GM18951 (cell line): ENCODE measurements around the gene SPTBN1.

Experiments used
- POLR2A ChIP-seq: IDR thresholded peaks from 4 replicates; pipeline ENCODE4 v1.6.1; 2011; ENCODE audit warnings: mild to moderate bottlenecking; ENCODE audit not compliant: insufficient read length, insufficient read depth; ENCODE audit errors: extremely low read depth
- in situ Hi-C: fragments of 300-500 bp; cut with MboI; formaldehyde crosslinking; loops from one replicate; pipeline ENCODE4 v1.12.0; 2022; ENCODE audit warnings: low sequenced_read_pairs, mixed read lengths, inconsistent platforms; ENCODE audit not compliant: unreplicated experiment

Gene SPTBN1

GRCh38 chr2:54540194-54540593 is 84.1 kb downstream of the SPTBN1 start:
- in situ Hi-C loops, result no loop called here
- no peak for TF ChIP-seq POLR2A

GRCh38 chr2:54541995-54542394 is 85.9 kb downstream of the SPTBN1 start:
- no peak for TF ChIP-seq POLR2A
- in situ Hi-C loops, result no loop called here

- in situ Hi-C loops, result no loop called here
- TF ChIP-seq POLR2A, result no peak
Observed at GRCh38 chr2:54543733-54544396, 87.7 kb downstream of the SPTBN1 start.

- in situ Hi-C loops, result no loop called here
- TF ChIP-seq POLR2A, result no peak
Observed at GRCh38 chr2:54545702-54546450, 89.7 kb downstream of the SPTBN1 start.

- in situ Hi-C loops, result no loop called here
- no peak for TF ChIP-seq POLR2A
Observed at GRCh38 chr2:54546518-54546917, 90.4 kb downstream of the SPTBN1 start.

GRCh38 chr2:54546923-54547720 is 91.0 kb downstream of the SPTBN1 start:
- in situ Hi-C loops, result no loop called here

GRCh38 chr2:54549430-54549829 is 93.3 kb downstream of the SPTBN1 start:
- in situ Hi-C loops, result no loop called here
- TF ChIP-seq POLR2A, result no peak

More at GRCh38 chr2:54546923-54547720, 91.0 kb downstream of the SPTBN1 start:
- no peak for TF ChIP-seq POLR2A

- in situ Hi-C loops, result no loop called here
- TF ChIP-seq POLR2A, result no peak
Observed at GRCh38 chr2:54549917-54550518, 93.9 kb downstream of the SPTBN1 start.

- no peak for TF ChIP-seq POLR2A
- in situ Hi-C loops, result no loop called here
Observed at GRCh38 chr2:54550547-54550946, 94.4 kb downstream of the SPTBN1 start.

- in situ Hi-C loops, result no loop called here
- TF ChIP-seq POLR2A, result no peak
Observed at GRCh38 chr2:54551123-54551756, 95.1 kb downstream of the SPTBN1 start.

GRCh38 chr2:54553075-54553474 is 96.9 kb downstream of the SPTBN1 start:
- TF ChIP-seq POLR2A, result no peak
- in situ Hi-C loops, result no loop called here

GRCh38 chr2:54553775-54554174 is 97.6 kb downstream of the SPTBN1 start:
- no peak for TF ChIP-seq POLR2A
- in situ Hi-C loops, result no loop called here
